ENCODE data around the gene DMKN. TPM values are rescaled to one million over a fixed set of nuclear protein-coding genes. Genes with fewer than 3 reads are reported as not detected.
"Not testable (repeated sequence)": the region's sequence is repeated elsewhere in the genome, so short reads cannot be mapped to it uniquely, and the experiment has no call there.

Gene DMKN
- total and polyA plus RNA-seq, 2 of the 4 experiments (the other 2 are of a cell fraction): 0.36 to 2.4 TPM

- H3K4me3 ChIP-seq (ENCODE audit: insufficient read depth, low read depth, low read length); H2BK5ac ChIP-seq (ENCODE audit: low read depth, low read length, poor library complexity, severe bottlenecking); H4K8ac ChIP-seq (ENCODE audit: low read depth in 2 of 2, low read length in 2 of 2); H4K91ac ChIP-seq (ENCODE audit: insufficient read depth, low read depth, low read length); H2BK15ac ChIP-seq (ENCODE audit: low read depth, low read length); H2BK120ac ChIP-seq (ENCODE audit: low read depth, low read length); H3K56ac ChIP-seq (ENCODE audit: extremely low read depth, insufficient read depth, low read length); H2AK5ac ChIP-seq (ENCODE audit: low read depth, low read length); H3K9me3 ChIP-seq (ENCODE audit: control insufficient read depth, insufficient read depth, low read length); intact Hi-C loops (cut with micrococcal nuclease); H3K23ac ChIP-seq (ENCODE audit: low read depth, low read length); H3K9ac ChIP-seq (ENCODE audit: low read depth, low read length); H4K5ac ChIP-seq (ENCODE audit: low read depth, low read length); BruUV-seq (replicated peaks); H3K14ac ChIP-seq (replicated peaks; ENCODE audit: low read depth, low read length); H3K79me1 ChIP-seq (ENCODE audit: low read depth in 1 of 2, low read length in 2 of 2); dilution Hi-C loops (cut with HindIII; ENCODE audit: low sequenced_read_pairs, unreplicated experiment); H2BK20ac ChIP-seq (ENCODE audit: low read depth, low read length); ATAC-seq (ENCODE audit: low read depth); POLR2A ChIA-PET (ENCODE audit: unreplicated experiment); H2AFZ ChIP-seq (replicated peaks; ENCODE audit: low read length, poor library complexity); H3K36me3 ChIP-seq (ENCODE audit: control insufficient read depth, insufficient read depth, low read length); in situ Hi-C loops (cut with MboI; ENCODE audit: low sequenced_read_pairs); H3K4me2 ChIP-seq (ENCODE audit: low read depth, low read length); DNase-seq; H3K27me3 ChIP-seq (ENCODE audit: control insufficient read depth, insufficient read depth, low read length); H3K18ac ChIP-seq (ENCODE audit: low read depth, low read length); H3K9me1 ChIP-seq (ENCODE audit: insufficient read depth, low read length); H3K27ac ChIP-seq (ENCODE audit: insufficient read depth, low read length); H3K4me1 ChIP-seq (ENCODE audit: control insufficient read depth, insufficient read depth, low read length); H2AK9ac ChIP-seq (replicated peaks; ENCODE audit: low read depth, low read length, poor library complexity); H3K4ac ChIP-seq (ENCODE audit: low read depth, low read length); H4K20me1 ChIP-seq (ENCODE audit: insufficient read depth, low read length): not testable (repeated sequence)
- CTCF ChIA-PET: interaction anchor here (0.6 kb wide), 1 partner anchor 118 kb away, joined by 3 read pairs; no protein-coding TSS in a partner anchor
- no CpG with 5 or more reads among the region's 4 CpGs for WGBS, 2 experiments (ENCODE audit: extremely low coverage in 2 of 2, insufficient read length in 1 of 2)
Observed at GRCh38 chr19:35471075-35471474, 42.4 kb downstream of the DMKN start.

Measured in IMR-90 (cell line).